BE2C (cell line): ENCODE data around the gene PTCD2.
A peak's percentile ranks its signal among the peaks of the same experiment; 100 is the strongest.

Source experiments
- DNase-seq: peaks from one replicate; pipeline ENCODE4 v3.0.0-alpha.2; 2020
- H3K27me3 ChIP-seq: fragments of 250-450 bp; sonication (Bioruptor Pico); 2 replicates; pipeline ENCODE4 v1.5.1; 2020; ENCODE audit warnings: mild to moderate bottlenecking
- H3K36me3 ChIP-seq: fragments of 250-450 bp; sonication (Bioruptor Pico); 2 replicates; pipeline ENCODE4 v1.5.1; 2020; ENCODE audit warnings: mild to moderate bottlenecking
- H3K4me1 ChIP-seq: fragments of 250-450 bp; sonication (Bioruptor Pico); 2 replicates; pipeline ENCODE4 v1.5.1; 2020
- H3K4me3 ChIP-seq: 2 replicates; pipeline ENCODE4 v1.5.1; 2011; ENCODE audit warnings: low read depth, low read length
- H3K9me3 ChIP-seq: fragments of 250-450 bp; sonication (Bioruptor Pico); 2 replicates; pipeline ENCODE4 v1.5.1; 2020
- CTCF ChIP-seq: IDR thresholded peaks from 2 replicates; pipeline ENCODE4 v1.5.1; 2012; ENCODE audit warnings: mild to moderate bottlenecking, low read depth, low read length

Gene PTCD2

GRCh38 chr5:72355706-72356299 is 35.6 kb downstream of the PTCD2 start:
- peak; percentile 82 for TF ChIP-seq CTCF
- H3K27me3 ChIP-seq, result no peaks in the 10 kb centered on the region
- peaks cover 4% of the 10 kb centered on the region; the same call in 1 of the 2 replicates for H3K36me3 ChIP-seq
- H3K4me1 ChIP-seq, result no peaks in the 10 kb centered on the region
- DNase-seq, result peak; percentile 53
- no peak overlapping the region for H3K4me3 ChIP-seq
- no peaks in the 10 kb centered on the region for H3K9me3 ChIP-seq

- TF ChIP-seq CTCF, result no peak
- H3K27me3 ChIP-seq, result no peaks in the 10 kb centered on the region
- H3K4me3 ChIP-seq, result no peak overlapping the region
- H3K4me1 ChIP-seq, result no peaks in the 10 kb centered on the region
- DNase-seq, result no peak
- no peaks in the 10 kb centered on the region for H3K9me3 ChIP-seq
- H3K36me3 ChIP-seq, result peaks cover 6% of the 10 kb centered on the region; the same call in 1 of the 2 replicates
Observed at GRCh38 chr5:72356361-72356760, 36.2 kb downstream of the PTCD2 start.

GRCh38 chr5:72358925-72359324 is 38.8 kb downstream of the PTCD2 start:
- no peaks in the 10 kb centered on the region for H3K27me3 ChIP-seq
- no peak for TF ChIP-seq CTCF
- DNase-seq, result no peak
- H3K4me1 ChIP-seq, result no peaks in the 10 kb centered on the region
- H3K9me3 ChIP-seq, result no peaks in the 10 kb centered on the region
- peaks cover 12% of the 10 kb centered on the region; the same call in 1 of the 2 replicates for H3K36me3 ChIP-seq
- no peak overlapping the region for H3K4me3 ChIP-seq

GRCh38 chr5:72359886-72360285 is 39.7 kb downstream of the PTCD2 start:
- H3K36me3 ChIP-seq, result peaks cover 12% of the 10 kb centered on the region; the same call in 1 of the 2 replicates
- no peaks in the 10 kb centered on the region for H3K27me3 ChIP-seq
- no peaks in the 10 kb centered on the region for H3K4me1 ChIP-seq
- no peaks in the 10 kb centered on the region for H3K9me3 ChIP-seq
- no peak overlapping the region for H3K4me3 ChIP-seq
- DNase-seq, result no peak
- TF ChIP-seq CTCF, result no peak

- Histone ChIP-seq H3K27me3 (no peaks in the 10 kb centered on the region), H3K4me1 (no peaks in the 10 kb centered on the region), H3K4me3 (no peak overlapping the region), H3K36me3 (peaks cover 12% of the 10 kb centered on the region; the same call in 1 of the 2 replicates), H3K9me3 (no peaks in the 10 kb centered on the region)
- DNase-seq, result no peak
- no peak for TF ChIP-seq CTCF
Observed at GRCh38 chr5:72363166-72363802, 43.1 kb downstream of the PTCD2 start.

GRCh38 chr5:72364171-72364570 is 44.0 kb downstream of the PTCD2 start:
- no peak for DNase-seq
- H3K9me3 ChIP-seq, result no peaks in the 10 kb centered on the region
- no peaks in the 10 kb centered on the region for H3K4me1 ChIP-seq
- no peaks in the 10 kb centered on the region for H3K27me3 ChIP-seq
- peaks cover 8% of the 10 kb centered on the region; the same call in 1 of the 2 replicates for H3K36me3 ChIP-seq
- no peak overlapping the region for H3K4me3 ChIP-seq
- no peak for TF ChIP-seq CTCF
